HG02571 (cell line): ENCODE measurements around the gene TMEM203.

ENCODE experiments used
- ATAC-seq: cut with Tn5 transposase; IDR thresholded peaks from one replicate; pipeline ENCODE4 v1.9.1; 2021; ENCODE audit warnings: mild to moderate bottlenecking, moderate library complexity; ENCODE audit not compliant: unreplicated experiment

TMEM203 gene

DNA sequence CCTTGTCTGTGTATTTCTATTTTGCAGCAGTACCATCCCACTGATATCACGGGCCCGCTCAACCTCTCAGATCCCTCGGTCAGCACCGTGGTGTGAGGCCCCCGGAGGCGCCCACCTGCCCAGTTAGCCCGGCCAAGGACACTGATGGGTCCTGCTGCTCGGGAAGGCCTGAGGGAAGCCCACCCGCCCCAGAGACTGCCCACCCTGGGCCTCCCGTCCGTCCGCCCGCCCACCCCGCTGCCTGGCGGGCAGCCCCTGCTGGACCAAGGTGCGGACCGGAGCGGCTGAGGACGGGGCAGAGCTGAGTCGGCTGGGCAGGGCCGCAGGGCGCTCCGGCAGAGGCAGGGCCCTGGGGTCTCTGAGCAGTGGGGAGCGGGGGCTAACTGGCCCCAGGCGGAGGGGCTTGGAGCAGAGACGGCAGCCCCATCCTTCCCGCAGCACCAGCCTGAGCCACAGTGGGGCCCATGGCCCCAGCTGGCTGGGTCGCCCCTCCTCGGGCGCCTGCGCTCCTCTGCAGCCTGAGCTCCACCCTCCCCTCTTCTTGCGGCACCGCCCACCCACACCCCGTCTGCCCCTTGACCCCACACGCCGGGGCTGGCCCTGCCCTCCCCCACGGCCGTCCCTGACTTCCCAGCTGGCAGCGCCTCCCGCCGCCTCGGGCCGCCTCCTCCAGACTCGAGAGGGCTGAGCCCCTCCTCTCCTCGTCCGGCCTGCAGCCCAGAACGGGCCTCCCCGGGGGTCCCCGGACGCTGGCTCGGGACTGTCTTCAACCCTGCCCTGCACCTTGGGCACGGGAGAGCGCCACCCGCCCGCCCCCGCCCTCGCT, 37.5 kb downstream of the TMEM203 start:
- ATAC-seq = no peak

DNA sequence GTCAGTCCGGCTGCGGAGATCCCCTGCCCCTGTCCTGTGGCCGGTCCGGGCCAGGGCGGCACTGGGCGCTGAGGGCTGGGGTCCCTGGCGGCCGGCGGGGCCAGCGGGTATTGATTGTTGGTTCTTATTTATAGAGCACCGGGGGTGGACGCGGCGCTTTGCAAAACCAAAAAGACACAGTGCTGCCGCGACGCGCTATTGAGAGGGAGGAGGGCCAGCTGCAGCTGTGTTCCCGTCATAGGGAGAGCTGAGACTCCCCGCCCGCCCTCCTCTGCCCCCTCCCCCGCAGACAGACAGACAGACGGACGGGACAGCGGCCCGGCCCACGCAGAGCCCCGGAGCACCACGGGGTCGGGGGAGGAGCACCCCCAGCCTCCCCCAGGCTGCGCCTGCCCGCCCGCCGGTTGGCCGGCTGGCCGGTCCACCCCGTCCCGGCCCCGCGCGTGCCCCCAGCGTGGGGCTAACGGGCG, 38.1 kb downstream of the TMEM203 start:
- ATAC-seq = no peak

DNA sequence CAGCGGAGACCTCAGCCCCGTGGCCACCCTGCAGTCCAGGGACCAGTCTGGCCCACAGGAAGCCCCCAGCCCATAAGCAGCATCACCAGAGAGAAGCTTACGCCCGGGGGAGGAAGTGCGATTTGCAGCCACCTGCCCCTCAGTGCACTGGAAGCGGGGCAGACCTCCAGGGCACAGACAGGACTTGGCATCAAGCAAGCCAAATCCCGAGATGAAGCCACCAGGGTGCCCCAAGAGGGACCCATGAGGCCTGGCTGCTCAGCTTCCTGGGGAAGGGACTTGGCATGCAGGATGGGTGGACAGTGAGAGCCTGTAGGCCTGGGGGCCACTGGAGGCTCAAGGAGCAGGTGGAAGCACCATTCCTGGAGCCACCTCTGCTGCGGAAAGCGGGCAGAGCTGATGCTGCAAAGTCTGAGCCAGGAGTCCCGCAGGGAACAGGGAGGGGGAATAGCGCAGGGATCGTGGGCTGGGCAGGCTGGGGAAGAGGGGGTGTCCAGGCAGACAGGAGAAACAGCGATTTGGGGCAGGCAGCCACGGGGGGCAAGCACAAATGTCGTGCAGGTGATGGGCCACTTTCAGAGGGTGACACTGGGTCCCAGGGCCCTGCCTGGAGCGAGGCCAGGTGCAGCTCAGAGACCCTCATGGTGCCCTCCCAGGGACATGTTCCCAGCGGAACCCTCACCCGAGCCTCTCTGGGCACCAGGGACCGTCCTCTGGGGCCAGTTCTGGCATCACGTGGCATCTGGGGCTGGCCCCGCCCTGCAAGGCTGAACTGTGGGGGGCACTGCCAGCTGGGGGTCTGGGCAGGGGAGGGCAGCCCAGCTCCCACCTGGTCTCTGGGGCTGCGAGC, 38.8 kb downstream of the TMEM203 start:
- no peak for ATAC-seq

DNA sequence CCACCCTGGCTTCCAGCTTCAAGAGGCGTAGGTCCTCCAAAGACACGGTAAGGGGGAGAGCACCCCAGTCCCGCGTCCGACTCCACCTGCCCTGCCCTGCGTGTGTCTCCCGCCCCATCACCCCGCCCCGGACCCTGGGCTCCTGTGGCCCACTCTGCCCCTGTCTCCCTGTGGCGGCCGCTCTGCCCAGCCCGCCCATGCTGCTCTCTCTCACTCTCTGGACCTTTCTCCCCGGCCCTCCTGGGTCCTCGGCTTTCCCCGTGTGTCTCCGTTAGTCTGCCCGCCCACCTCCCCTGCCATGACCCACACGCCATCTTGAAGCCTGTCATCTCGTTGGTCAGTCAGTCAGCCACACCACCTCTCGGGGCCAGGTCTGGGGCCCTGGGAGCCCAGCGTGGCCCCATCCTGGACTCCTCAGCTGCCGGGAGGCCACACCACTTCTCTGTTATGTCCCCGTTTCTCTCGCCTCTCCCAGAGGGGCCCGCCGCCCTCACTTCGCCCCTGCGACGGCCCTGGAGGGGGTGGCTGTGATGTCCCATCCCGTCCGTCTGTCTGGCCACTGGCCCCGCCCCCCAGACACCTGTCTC, 40.1 kb downstream of the TMEM203 start:
- ATAC-seq = no peak

DNA sequence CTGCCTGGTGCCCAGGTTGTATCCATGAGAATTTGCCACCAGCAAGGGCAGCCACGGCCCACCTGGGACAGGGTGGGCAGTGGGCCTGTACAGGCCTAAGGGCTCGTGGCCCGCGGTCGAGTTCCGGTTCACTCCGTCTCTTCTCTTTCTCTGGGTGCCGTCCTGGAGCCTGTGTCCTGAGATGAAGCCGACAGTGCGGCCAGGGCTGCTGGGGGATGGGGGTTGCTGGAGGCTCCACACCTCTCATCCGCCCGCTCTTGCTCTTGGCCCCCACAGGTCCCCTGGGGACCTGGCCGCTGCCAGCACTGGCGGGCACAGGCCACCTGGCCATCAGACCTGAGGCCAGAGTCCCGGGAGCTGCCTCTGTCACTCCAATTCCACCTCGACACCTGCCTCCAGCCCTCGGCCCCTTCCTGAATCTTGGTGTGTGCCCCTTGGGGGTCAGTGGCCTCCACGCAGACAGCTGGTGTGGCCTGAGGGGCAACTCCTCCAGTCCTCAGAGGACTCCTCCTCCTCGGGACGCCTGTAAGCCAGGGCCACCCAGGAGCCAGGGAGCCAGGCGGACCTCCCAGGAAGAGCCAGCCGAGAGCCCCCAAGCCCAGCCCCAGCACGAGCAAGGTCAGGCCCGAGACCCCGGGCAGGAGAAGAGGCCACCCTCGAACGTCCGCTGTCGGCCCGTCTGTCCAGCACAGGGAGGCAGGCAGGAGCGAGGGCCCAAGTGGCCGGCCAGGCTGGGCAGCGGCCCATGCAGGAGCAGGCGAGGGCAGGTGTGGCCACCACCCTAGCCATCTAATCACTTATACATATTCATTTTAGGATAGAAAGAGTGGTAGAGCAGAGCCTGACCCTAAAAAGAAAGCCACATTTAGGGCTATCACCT, 40.8 kb downstream of the TMEM203 start:
- no peak for ATAC-seq

DNA sequence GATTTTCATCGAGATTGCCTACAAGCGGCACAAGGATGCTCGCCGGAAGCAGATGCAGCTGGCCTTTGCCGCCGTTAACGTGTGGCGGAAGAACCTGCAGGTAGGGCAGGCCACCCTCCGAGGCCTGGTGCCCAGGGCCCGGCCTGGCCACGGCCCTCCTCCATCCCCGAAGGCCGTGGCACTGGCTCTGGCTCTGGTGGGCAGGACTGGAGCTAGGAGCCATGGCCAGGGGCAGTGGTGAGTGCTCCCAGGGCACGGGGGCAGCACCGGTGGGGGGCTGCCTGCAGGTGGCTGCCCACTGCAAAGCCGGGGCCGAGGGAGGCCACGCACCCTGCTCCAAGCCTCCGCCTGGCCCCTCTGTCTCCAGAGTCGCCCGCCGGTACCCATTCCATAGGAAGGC, 41.6 kb downstream of the TMEM203 start:
- no peak for ATAC-seq

DNA sequence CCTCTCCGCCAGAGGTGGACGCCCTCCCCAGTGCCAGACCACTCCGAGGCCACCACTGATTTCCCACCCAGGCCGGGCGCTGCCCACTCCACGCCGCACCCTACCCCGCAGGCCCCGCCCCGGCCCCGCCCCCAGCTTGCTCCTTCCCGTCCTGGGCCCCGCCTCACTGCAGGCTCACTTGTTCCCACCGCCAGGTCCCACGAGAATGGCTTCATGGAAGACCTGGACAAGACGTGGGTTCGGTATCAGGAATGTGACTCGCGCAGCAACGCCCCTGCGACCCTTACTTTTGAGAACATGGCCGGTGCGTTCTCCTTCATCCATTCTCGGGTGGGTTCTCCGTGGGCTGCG, 42.1 kb downstream of the TMEM203 start:
- no peak for ATAC-seq

DNA sequence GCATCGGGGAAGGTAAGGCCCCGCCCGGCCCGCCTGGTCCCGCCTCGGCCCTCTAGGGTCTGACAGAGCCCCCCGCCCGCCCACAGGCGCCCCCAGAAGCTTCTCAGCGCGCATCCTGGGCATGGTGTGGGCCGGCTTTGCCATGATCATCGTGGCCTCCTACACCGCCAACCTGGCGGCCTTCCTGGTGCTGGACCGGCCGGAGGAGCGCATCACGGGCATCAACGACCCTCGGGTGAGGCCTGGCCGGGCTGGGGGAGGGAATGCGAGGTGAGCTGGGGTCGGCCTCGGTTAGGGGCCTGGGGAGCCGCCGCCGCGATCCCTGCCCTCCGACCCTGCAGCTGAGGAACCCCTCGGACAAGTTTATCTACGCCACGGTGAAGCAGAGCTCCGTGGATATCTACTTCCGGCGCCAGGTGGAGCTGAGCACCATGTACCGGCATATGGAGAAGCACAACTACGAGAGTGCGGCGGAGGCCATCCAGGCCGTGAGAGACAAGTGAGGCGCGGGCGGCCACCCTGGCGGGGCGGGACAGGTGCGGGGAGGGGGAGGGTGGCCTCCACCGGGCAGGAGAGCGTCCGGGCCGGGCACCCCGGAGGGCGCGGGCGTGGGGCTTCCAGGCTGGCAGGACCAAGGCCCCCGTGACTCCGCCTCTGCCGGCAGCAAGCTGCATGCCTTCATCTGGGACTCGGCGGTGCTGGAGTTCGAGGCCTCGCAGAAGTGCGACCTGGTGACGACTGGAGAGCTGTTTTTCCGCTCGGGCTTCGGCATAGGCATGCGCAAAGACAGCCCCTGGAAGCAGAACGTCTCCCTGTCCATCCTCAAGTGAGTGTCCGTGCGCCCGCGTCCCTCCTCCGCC, 42.7 kb downstream of the TMEM203 start:
- ATAC-seq = no peak

DNA sequence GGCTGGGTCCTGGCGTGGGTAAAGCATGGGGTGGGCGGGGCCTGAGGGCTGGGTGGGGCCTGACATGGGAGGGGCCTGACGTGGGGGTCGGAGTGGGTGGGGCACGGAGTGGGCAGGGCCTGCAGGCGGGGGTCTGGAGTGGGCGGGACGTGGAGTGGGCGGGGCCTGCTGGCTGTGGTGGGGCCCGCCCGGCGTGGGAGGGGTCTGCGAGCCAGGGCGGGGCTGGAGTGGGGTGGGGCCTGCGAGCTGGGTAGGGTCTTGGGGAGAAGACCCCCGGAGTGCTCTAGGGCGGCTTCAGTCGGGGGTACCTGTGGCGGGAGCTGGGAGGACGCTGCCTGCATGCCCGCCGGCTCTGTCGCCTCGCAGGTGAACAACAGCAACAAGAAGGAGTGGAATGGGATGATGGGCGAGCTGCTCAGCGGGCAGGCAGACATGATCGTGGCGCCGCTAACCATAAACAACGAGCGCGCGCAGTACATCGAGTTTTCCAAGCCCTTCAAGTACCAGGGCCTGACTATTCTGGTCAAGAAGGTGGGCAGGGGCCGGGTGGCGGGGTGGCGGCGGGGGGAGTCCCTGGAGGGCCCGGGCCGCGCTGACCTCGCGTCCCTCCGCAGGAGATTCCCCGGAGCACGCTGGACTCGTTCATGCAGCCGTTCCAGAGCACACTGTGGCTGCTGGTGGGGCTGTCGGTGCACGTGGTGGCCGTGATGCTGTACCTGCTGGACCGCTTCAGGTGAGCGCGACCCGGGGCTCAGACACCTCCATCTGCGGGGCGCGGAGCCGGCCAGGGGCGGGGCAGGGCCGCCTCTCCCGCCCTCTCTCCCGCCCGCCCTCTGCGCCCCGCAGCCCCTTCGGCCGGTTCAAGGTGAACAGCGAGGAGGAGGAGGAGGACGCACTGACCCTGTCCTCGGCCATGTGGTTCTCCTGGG, 43.6 kb downstream of the TMEM203 start:
- no peak for ATAC-seq

DNA sequence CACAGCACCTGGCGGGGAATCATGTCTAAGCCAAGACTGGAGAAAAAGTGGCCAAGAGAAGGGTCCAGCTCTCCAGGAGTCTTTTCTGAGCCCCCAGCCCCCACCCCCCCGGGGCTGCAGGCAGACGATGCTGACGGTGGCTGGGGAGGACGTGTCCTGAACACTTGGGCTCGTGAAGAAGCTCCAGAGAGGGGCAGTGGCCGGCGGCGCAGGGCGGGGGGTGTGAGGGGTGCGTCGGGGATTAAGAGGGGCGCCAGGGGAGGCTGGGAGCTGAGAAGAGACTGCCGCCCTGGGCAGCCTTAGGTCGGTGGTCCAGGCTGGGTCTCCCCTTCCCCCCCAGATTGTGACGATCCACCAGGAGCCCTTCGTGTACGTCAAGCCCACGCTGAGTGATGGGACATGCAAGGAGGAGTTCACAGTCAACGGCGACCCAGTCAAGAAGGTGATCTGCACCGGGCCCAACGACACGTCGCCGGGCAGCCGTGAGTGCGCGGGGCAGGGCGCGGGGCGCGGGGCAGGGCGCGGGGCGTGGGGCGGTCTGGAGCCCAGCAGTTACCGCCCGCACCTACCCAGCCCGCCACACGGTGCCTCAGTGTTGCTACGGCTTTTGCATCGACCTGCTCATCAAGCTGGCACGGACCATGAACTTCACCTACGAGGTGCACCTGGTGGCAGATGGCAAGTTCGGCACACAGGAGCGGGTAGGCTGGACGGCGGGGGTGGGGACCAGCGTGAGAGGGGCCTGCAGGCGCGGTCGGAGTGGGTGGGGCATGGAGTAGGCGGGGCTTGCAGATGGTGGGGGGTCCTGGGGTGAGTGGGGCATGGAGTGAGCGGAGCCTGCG, 44.5 kb downstream of the TMEM203 start:
- no peak for ATAC-seq

DNA sequence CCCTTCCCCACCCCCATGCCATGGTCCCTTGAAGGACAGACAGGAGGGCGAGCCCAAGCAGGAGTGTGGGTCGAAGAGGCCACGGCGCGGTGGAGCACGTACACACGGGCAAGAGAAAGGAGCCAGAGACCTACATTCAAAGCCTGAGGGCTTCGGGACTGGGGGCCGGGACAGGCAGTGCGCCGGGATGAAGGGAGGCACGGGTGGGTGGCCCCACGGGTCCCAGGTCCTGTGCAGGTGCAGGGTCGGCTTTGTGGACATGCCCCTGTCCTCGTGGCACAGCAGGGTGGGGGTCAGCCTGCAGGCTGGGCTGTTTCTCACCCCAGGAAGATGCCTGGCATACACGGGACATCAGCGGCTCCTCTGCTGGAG, 45.4 kb downstream of the TMEM203 start:
- ATAC-seq = no peak

DNA sequence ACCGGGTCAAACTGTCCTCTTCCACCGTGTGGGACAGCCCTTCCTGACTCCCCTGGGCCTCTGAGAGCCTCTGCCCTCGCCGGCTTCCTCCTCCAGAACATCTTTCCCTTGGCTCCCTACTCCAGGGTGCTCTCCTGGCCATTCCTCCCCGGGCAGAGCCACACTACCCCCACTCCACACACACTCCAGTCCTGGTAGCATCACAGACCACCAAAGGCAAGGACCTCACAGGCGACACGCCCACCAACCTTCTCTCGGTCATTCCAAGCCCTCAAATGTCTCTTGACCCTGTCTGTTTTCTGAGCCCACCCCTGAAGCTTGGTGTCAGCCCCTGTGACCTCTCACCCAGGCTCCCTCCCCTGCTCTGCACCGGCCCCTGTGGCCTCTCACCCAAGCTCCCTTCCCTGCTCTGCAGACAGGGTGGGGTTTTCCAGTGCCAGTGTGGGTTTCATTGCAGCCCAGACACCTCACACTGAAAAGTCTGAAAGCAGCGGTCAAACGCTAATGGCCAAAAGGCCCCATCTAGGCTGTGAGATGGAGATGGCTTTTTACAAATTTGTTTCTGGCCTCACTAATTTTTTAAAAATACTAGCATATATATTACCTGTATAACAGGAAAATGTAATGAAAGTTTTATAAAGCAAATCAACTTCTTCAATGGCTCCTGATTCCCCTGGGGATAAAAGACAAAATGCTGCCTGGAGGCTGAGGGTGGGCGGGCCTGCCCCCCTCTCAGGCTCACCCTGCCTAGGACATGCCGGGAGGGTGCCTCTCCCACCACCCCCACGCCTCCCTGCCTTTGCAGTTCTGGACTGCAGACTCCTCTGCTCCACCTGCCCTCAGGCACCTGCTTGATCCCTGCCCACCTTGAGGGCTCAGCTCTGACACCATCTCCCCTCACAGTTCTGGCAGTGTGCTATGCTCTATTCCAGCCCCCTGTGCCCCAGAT, 46.1 kb downstream of the TMEM203 start:
- ATAC-seq = no peak

DNA sequence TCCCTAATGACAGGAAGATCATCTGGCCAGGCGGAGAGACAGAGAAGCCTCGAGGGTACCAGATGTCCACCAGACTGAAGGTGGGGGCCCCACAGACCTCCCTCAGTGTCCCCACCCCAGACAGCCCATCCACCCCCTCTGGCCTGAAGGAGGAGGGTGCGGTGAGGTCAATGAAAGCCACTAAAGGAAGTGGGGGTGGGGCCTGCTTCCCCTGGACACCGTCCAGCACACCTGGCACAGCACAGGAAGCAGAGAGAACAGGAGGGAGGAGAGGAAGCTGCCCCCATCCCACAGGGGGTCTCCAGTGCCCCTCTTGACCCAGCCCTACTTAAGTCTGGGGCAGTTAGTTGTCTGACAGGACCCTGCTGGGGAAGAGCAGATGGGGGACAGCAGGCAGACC, 46.8 kb downstream of the TMEM203 start:
- no peak for ATAC-seq

DNA sequence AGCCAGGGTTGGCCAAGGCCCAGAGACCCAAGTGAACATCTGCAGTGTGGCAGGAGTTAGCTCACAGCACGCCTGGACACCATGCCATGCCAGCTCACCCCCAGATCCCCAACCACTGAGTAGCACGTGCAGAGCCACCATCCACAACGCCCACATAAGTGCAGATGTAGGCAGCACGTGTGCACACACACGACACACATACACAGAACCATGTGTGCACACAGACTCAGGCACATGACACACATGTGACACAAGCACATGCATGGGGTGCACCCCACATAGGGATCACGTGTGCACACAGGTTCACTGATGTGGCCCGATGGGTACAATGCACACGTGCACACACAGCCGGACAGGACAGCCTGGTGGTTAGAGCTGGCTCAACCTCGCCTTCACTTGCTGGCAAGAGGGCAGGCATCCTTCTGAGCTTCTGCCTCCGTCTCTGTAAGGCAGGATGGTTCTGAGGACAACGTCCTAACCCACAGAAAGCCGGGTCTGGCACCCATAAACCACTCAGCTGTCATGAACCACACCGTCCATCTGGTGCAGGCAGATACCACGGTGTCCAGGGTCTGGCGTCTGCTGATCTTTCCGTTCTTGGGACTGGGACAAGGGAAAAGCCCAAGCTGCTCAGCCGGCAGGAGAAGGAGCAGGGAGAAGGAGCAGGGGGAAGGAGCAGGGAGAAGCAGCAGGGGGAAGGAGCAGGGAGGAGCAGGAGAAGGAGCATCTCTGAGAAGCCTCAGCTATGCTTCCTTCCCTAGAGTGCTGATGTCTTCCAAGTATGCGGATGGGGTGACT, 47.6 kb downstream of the TMEM203 start:
- no peak for ATAC-seq

DNA sequence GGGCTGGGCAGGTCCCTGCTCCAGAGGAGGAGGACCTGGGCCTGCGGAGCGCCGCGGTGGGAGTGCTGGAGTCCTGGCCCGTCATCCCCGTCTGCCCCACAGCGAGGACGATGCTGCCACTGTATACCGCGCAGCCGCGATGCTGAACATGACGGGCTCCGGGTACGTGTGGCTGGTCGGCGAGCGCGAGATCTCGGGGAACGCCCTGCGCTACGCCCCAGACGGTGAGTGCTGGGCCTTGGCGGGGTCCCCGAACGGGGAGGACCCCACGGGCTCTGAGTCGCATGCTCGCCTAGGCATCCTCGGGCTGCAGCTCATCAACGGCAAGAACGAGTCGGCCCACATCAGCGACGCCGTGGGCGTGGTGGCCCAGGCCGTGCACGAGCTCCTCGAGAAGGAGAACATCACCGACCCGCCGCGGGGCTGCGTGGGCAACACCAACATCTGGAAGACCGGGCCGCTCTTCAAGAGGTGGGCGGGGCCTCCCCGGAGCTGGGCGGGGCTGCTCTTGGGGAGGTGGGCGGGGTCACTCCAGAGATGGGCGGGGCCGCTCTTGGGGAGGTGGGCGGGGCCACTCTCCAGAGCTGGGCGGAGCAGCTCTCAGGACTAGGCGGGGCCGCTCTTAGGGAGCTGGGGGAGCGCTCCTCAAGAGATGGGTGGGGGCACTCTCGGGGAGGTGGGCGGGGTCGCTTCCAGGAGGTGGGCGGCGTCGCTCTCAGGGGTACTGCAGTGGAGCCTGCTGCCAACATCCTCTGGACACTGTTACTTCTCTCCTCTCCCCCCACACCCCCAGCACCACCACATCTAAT, 48.7 kb downstream of the TMEM203 start:
- no peak for ATAC-seq
